HG03342 (cell line): Measurements from ENCODE around the gene SSX2IP.
"Not testable (repeated sequence)": the region's sequence is repeated elsewhere in the genome, so short reads cannot be mapped to it uniquely, and the experiment has no call there.

Experiments used
- ATAC-seq: cut with Tn5 transposase; IDR thresholded peaks from one replicate; pipeline ENCODE4 v1.9.1; 2021; ENCODE audit warnings: mild to moderate bottlenecking, moderate library complexity; ENCODE audit not compliant: unreplicated experiment

The SSX2IP gene

GRCh38 chr1:84620720-84621313 lies 69.4 kb downstream of the SSX2IP start:
- ATAC-seq: peak; percentile 96

- no peak for ATAC-seq
Measured at GRCh38 chr1:84619383-84620102, 70.7 kb downstream of the SSX2IP start.

- no peak for ATAC-seq
Measured at GRCh38 chr1:84617349-84617748, 72.9 kb downstream of the SSX2IP start.

GRCh38 chr1:84615790-84616189 lies 74.5 kb downstream of the SSX2IP start:
- no peak for ATAC-seq

- ATAC-seq: no peak
Measured at GRCh38 chr1:84613887-84614286, 76.4 kb downstream of the SSX2IP start.

- no peak for ATAC-seq
Measured at GRCh38 chr1:84613026-84613425, 77.2 kb downstream of the SSX2IP start.

GRCh38 chr1:84611796-84612195 lies 78.5 kb downstream of the SSX2IP start:
- no peak for ATAC-seq

- no peak for ATAC-seq
Measured at GRCh38 chr1:84611091-84611490, 79.2 kb downstream of the SSX2IP start.

GRCh38 chr1:84606977-84607376 lies 83.3 kb downstream of the SSX2IP start:
- ATAC-seq: no peak

- no peak for ATAC-seq
Measured at GRCh38 chr1:84605157-84605556, 85.1 kb downstream of the SSX2IP start.

GRCh38 chr1:84603941-84604830 lies 86.1 kb downstream of the SSX2IP start:
- ATAC-seq: no peak

- ATAC-seq: no peak
Measured at GRCh38 chr1:84603223-84603622, 87.0 kb downstream of the SSX2IP start.

- no peak for ATAC-seq
Measured at GRCh38 chr1:84600796-84601195, 89.5 kb downstream of the SSX2IP start.

- peak; percentile 84 for ATAC-seq
Measured at GRCh38 chr1:84598846-84599741, 91.2 kb downstream of the SSX2IP start.

GRCh38 chr1:84598418-84598817 lies 91.8 kb downstream of the SSX2IP start:
- ATAC-seq: no peak

- no peak for ATAC-seq
Measured at GRCh38 chr1:84597011-84597410, 93.2 kb downstream of the SSX2IP start.

GRCh38 chr1:84594959-84595358 lies 95.3 kb downstream of the SSX2IP start:
- not testable (repeated sequence) for ATAC-seq
